ENCODE data around the gene SPATA6L. TPM values are rescaled to one million over a fixed set of nuclear protein-coding genes. Genes with fewer than 3 reads are reported as not detected.

Gene SPATA6L
- total RNA-seq, 1 donor from 2014 or later = 0.53 TPM

DNA sequence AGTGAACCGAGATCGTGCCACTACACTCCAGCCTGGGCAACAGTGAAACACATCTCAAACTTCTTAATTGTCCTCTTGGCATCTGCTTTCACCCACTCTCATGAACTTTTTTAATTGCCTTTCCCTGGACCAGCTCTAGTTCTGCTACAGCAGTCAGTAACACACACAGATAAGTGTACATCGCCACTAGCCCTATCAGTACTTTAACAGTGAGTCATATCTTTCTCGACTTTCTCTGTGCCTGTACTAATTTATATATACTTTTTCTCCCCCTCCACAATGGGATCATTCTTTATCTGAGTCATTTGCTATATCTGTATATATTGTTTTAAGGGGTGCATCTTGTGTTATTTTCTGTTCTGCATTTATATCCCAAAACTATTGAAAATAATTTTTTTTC is 19.8 kb upstream of the SPATA6L start:
- no peak overlapping the region for H3K4me3 Mint-ChIP-seq
- H3K27ac Mint-ChIP-seq = no peak overlapping the region
- no peaks in the 10 kb centered on the region for H3K27me3 Mint-ChIP-seq
- intact Hi-C loops (cut with micrococcal nuclease) = no loop called here
- TF ChIP-seq, protein P1, sequence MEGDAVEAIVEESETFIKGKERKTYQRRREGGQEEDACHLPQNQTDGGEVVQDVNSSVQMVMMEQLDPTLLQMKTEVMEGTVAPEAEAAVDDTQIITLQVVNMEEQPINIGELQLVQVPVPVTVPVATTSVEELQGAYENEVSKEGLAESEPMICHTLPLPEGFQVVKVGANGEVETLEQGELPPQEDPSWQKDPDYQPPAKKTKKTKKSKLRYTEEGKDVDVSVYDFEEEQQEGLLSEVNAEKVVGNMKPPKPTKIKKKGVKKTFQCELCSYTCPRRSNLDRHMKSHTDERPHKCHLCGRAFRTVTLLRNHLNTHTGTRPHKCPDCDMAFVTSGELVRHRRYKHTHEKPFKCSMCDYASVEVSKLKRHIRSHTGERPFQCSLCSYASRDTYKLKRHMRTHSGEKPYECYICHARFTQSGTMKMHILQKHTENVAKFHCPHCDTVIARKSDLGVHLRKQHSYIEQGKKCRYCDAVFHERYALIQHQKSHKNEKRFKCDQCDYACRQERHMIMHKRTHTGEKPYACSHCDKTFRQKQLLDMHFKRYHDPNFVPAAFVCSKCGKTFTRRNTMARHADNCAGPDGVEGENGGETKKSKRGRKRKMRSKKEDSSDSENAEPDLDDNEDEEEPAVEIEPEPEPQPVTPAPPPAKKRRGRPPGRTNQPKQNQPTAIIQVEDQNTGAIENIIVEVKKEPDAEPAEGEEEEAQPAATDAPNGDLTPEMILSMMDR (IDR thresholded peaks at IDR 0.05) = no peak
- DNase-seq (no peak), ATAC-seq (ENCODE audit: low read depth) (no peak)
- peaks cover 56% of the 10 kb centered on the region for H3K36me3 Mint-ChIP-seq (ENCODE audit: low read depth)
- POLR2A ChIA-PET = no interaction called here
- CTCF ChIA-PET = no interaction called here
- no peaks in the 10 kb centered on the region for H3K9me3 Mint-ChIP-seq
- H3K4me1 Mint-ChIP-seq = peaks cover 15% of the 10 kb centered on the region

DNA sequence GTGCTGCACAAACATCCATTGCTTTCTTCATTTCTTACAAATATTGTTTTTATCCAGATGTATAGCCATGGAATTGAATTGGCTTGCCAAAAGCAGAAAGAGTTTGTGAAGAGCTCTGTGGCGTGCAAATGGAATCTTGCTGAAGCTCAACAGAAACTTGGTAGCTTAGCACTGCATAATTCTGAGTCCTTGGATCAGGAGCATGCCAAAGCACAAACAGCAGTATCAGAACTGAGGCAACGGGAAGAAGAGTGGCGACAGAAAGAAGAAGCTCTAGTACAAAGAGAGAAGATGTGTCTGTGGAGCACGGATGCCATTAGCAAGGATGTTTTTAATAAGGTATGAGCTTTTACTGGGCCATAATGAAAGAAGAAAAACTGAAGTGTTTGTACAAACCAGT is 18.5 kb upstream of the SPATA6L start:
- Mint-ChIP-seq H3K36me3 (ENCODE audit: low read depth) (peaks cover 43% of the 10 kb centered on the region), H3K9me3 (no peaks in the 10 kb centered on the region), H3K4me1 (peaks cover 10% of the 10 kb centered on the region), H3K4me3 (no peak overlapping the region), H3K27me3 (no peaks in the 10 kb centered on the region), H3K27ac (no peak overlapping the region)
- DNase-seq (no peak), ATAC-seq (ENCODE audit: low read depth) (no peak)
- intact Hi-C loops (cut with micrococcal nuclease) = no loop called here
- ChIA-PET CTCF (no interaction called here), POLR2A (interaction anchor here (0.9 kb wide), 1 partner anchor 56 kb away, joined by 5 read pairs; the partner anchor contains the start of gene AK3)
- TF ChIP-seq, protein P1 (IDR thresholded peaks at IDR 0.05) = no peak

DNA sequence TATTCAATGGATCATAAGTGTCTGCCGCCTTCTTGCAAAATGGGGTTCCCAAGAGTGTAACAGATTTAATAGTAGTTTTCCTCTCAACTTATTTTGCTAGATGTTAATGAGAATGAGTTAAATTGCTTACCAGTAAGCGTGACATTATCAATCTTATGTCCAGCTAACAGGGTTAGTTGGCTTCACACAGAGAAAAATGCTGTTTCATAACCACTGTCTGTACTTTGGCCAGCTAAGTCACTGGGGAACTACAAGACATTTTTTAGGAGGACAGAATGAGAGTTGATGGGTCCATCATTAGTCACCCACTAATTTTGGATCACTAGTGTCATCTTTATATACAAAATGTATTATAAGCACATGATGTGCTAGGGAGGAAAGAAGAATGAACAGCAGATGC is 14.5 kb upstream of the SPATA6L start:
- CTCF ChIA-PET = no interaction called here
- intact Hi-C loops (cut with micrococcal nuclease) = no loop called here
- ATAC-seq (ENCODE audit: low read depth) = no peak

DNA sequence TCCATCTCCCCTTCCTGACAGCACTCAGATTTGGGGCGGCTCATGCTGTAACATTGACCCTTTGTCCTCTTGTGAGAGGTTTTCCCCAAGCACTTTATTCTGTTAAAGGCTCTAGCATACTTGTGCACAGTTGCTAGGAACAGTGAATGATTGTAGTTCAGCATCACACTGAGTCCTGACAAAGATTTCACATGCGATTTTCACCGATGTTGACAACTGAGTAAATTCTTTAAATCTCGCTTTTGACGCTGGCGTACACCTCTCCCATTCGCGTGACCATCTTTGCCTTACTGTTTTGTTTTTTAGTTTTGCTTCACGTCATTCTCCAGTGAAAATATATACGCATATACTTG is 13.9 kb upstream of the SPATA6L start:
- Mint-ChIP-seq H3K9me3 (no peaks in the 10 kb centered on the region), H3K36me3 (ENCODE audit: low read depth) (peaks cover 15% of the 10 kb centered on the region), H3K27me3 (no peaks in the 10 kb centered on the region), H3K4me1 (peaks cover 7% of the 10 kb centered on the region), H3K4me3 (no peak overlapping the region), H3K27ac (no peak overlapping the region)
- intact Hi-C loops (cut with micrococcal nuclease) = no loop called here
- ChIA-PET CTCF (interaction anchor here (0.6 to 1.4 kb wide), 4 partner anchors 14 to 306 kb away, joined by 3 to 5 read pairs (median 3); partner anchors contain the start of gene SPATA6L), POLR2A (interaction anchor here (1.4 to 1.5 kb wide), 3 partner anchors 17 to 61 kb away, joined by 5 to 21 read pairs (median 21); partner anchors contain the start of genes AK3 and PLPP6)
- TF ChIP-seq, protein P1 (IDR thresholded peaks at IDR 0.05) = no peak
- ATAC-seq (ENCODE audit: low read depth) (no peak), DNase-seq (no peak)

More for the DNA sequence above, 14.5 kb upstream of the SPATA6L start:
- Mint-ChIP-seq H3K27me3 (no peaks in the 10 kb centered on the region), H3K27ac (no peak overlapping the region), H3K4me1 (peaks cover 7% of the 10 kb centered on the region), H3K9me3 (no peaks in the 10 kb centered on the region), H3K36me3 (ENCODE audit: low read depth) (peaks cover 19% of the 10 kb centered on the region), H3K4me3 (no peak overlapping the region)
- TF ChIP-seq, protein P1 (IDR thresholded peaks at IDR 0.05) = no peak
- no peak for DNase-seq
- POLR2A ChIA-PET = interaction anchor here (0.6 kb wide), 1 partner anchor 37 kb away, joined by 4 read pairs; no protein-coding TSS in a partner anchor

DNA sequence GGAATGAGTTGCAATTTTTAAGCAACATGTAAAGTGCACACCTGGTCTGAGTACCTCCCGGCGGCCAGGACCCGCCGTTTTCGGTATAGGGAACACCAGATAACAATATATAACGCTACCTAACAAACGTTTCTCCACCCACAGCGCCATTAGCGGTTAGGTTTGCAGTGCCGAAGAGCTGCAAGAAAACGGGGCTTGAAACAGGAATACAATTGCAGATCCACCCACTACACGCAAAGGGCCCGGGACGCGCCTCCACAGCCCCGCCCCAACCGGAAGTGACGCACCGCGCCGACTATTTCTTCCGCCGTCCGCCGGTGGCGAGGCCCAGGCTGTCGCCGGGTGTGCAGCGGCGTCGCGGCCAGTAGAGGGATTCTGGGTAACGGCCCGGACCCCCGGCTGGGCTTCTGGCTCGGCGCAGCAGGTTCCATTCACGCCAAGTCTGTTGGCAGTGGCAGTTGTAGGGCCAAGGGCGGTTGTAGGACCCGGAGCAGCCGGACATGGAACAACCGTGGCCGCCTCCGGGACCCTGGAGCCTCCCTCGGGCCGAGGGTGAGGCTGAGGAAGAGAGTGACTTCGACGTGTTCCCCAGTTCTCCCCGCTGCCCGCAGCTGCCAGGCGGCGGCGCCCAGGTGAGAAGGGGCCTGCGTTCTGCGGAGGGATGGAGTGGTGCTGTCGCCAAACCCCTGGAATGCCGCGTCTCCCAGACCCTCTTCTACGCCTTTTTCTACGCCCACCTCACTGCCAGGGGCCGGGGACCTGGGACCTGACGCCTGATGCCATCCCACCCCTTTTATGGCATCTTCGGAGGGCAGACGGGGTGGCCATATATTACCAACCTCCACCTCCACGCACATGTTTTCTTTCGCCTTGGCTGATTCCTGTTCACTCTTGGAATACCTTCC is 13.2 kb upstream of the SPATA6L start, which contains the start of gene CDC37L1:
CDC37L1 (plus strand) TSS at position 302 of the 905 bp plus-strand sequence; CDS start at position 501, 199 bp downstream.
- intact Hi-C loops (cut with micrococcal nuclease) = loop anchor here (1.0 to 5.0 kb wide), 13 partner anchors 13 to 1835 kb away; partner anchors contain the start of genes AK3, ERMP1, JAK2 and PLPP6
- TF ChIP-seq, protein P1 (IDR thresholded peaks at IDR 0.05) = no peak

More for the DNA sequence above, 13.2 kb upstream of the SPATA6L start, which contains the start of gene CDC37L1:
- ATAC-seq (ENCODE audit: low read depth) (peak; percentile 95), DNase-seq (peak; percentile 100)
- ChIA-PET POLR2A (interaction anchor here (0.6 to 1.5 kb wide), 14 partner anchors 14 to 1733 kb away, joined by 3 to 21 read pairs (median 5); partner anchors contain the start of genes AK3, JAK2, PLGRKT and PLPP6), CTCF (interaction anchor here (0.6 to 1.4 kb wide), 4 partner anchors 14 to 307 kb away, joined by 3 to 5 read pairs (median 3); partner anchors contain the start of gene SPATA6L)
- Mint-ChIP-seq H3K9me3 (no peaks in the 10 kb centered on the region), H3K4me3 (no peak within 1 kb of the TSS), H3K36me3 (ENCODE audit: low read depth) (peaks cover 9% of the 10 kb centered on the region), H3K4me1 (peaks cover 7% of the 10 kb centered on the region), H3K27me3 (no peaks in the 10 kb centered on the region), H3K27ac (no peak within 1 kb of the TSS)
